ENCODE measurements around the gene DPM3. TPM values are rescaled to one million over a fixed set of nuclear protein-coding genes. Genes with fewer than 3 reads are reported as not detected.

DPM3 gene
- total RNA-seq, 4 donors from 2014 or later, result 43.3 to 154 (median 94.8) TPM

GRCh38 chr1:155106862-155107261 is 33.5 kb downstream of the DPM3 start:
- Histone ChIP-seq H3K27me3 (no peaks in the 10 kb centered on the region), H3K36me3 (no peaks in the 10 kb centered on the region), H3K4me1 (peaks cover 0 to 5% of the 10 kb centered on the region in 2 donors), H3K27ac (no peak overlapping the region), H3K4me3 (replicated peaks in 1 of 3) (no peak overlapping the region), H3K9me3 (no peaks in the 10 kb centered on the region)
- DNase-seq, result no peak
- 73 to 80% methylated on average over 6 of the region's 6 CpGs for WGBS, 2 donors
- intact Hi-C loops (cut with DNase I), result loop anchor here (5.0 kb wide), 1 partner anchor 50 kb away; no protein-coding TSS in a partner anchor
- no peak for TF ChIP-seq CTCF (IDR thresholded peaks at IDR 0.05)
- TF ChIP-seq POLR2A (IDR thresholded peaks at IDR 0.05), result no peak

- Histone ChIP-seq H3K4me3 (replicated peaks in 1 of 3) (no peak overlapping the region), H3K4me1 (peaks cover 0 to 5% of the 10 kb centered on the region in 2 donors), H3K27me3 (no peaks in the 10 kb centered on the region), H3K9me3 (no peaks in the 10 kb centered on the region), H3K36me3 (no peaks in the 10 kb centered on the region), H3K27ac (no peak overlapping the region)
- intact Hi-C loops (cut with DNase I), result loop anchor here (5.0 kb wide), 1 partner anchor 52 kb away; no protein-coding TSS in a partner anchor
- no peak for DNase-seq
- WGBS, 2 donors, result 57 to 63% methylated on average over 7 of the region's 7 CpGs
- TF ChIP-seq POLR2A (IDR thresholded peaks at IDR 0.05), result no peak
These were observed 34.7 kb downstream of the DPM3 start for GRCh38 chr1:155105604-155106011.

GRCh38 chr1:155104605-155105534 is 35.5 kb downstream of the DPM3 start:
- WGBS, 2 donors, result 78 to 80% methylated on average over 7 of the region's 7 CpGs
- no peak overlapping the region for H3K4me3 ChIP-seq (replicated peaks in 1 of 3)
- intact Hi-C loops (cut with DNase I), result loop anchor here (5.0 kb wide), 1 partner anchor 52 kb away; no protein-coding TSS in a partner anchor
- H3K36me3 ChIP-seq, result no peaks in the 10 kb centered on the region
- peaks cover 0 to 5% of the 10 kb centered on the region in 2 donors for H3K4me1 ChIP-seq
- TF ChIP-seq POLR2A (IDR thresholded peaks at IDR 0.05), result no peak
- no peak for TF ChIP-seq CTCF (IDR thresholded peaks at IDR 0.05)
- no peaks in the 10 kb centered on the region for H3K27me3 ChIP-seq
- no peaks in the 10 kb centered on the region for H3K9me3 ChIP-seq
- DNase-seq, result no peak
- no peak overlapping the region for H3K27ac ChIP-seq

- TF ChIP-seq CTCF (IDR thresholded peaks at IDR 0.05), result no peak
- no peak for TF ChIP-seq POLR2A (IDR thresholded peaks at IDR 0.05)
- H3K27me3 ChIP-seq, result no peaks in the 10 kb centered on the region
- H3K4me1 ChIP-seq, result peaks cover 0 to 5% of the 10 kb centered on the region in 2 donors
- H3K36me3 ChIP-seq, result no peaks in the 10 kb centered on the region
- DNase-seq, result no peak
- intact Hi-C loops (cut with DNase I), result no loop called here
- H3K27ac ChIP-seq, result no peak overlapping the region
- 72 to 89% methylated on average over 9 of the region's 9 CpGs for WGBS, 2 donors
- no peaks in the 10 kb centered on the region for H3K9me3 ChIP-seq
- no peak overlapping the region for H3K4me3 ChIP-seq (replicated peaks in 1 of 3)
These were observed 37.0 kb downstream of the DPM3 start for GRCh38 chr1:155103325-155103724.

- TF ChIP-seq CTCF (IDR thresholded peaks at IDR 0.05) (no peak), POLR2A (IDR thresholded peaks at IDR 0.05) (no peak)
- no peaks in the 10 kb centered on the region for H3K27me3 ChIP-seq
- H3K4me1 ChIP-seq, result peaks cover 0 to 4% of the 10 kb centered on the region in 2 donors
- H3K36me3 ChIP-seq, result no peaks in the 10 kb centered on the region
- intact Hi-C loops (cut with DNase I), result no loop called here
- no peaks in the 10 kb centered on the region for H3K9me3 ChIP-seq
- 81 to 86% methylated on average over 7 of the region's 7 CpGs for WGBS, 2 donors
- no peak for DNase-seq
- H3K4me3 ChIP-seq (replicated peaks in 1 of 3), result no peak overlapping the region
- no peak overlapping the region for H3K27ac ChIP-seq
These were observed 41.0 kb downstream of the DPM3 start for GRCh38 chr1:155099331-155099730.
